Stimulated activated CD8-positive, alpha-beta memory T cell treated with anti-CD3 and anti-CD28 coated beads, Interleukin-12 subunit alpha, Interleukin-12 subunit beta, amount 100 ng/mL, for 24 hours (primary cell): ENCODE data around the gene REPS1.
"Not testable (repeated sequence)": the region's sequence is repeated elsewhere in the genome, so short reads cannot be mapped to it uniquely, and the experiment has no call there.

ENCODE experiments used
- DNase-seq: peaks from one replicate; pipeline ENCODE4 v3.0.0-alpha.2; 2020; ENCODE audit errors: extremely low read depth

The REPS1 gene, protein sequence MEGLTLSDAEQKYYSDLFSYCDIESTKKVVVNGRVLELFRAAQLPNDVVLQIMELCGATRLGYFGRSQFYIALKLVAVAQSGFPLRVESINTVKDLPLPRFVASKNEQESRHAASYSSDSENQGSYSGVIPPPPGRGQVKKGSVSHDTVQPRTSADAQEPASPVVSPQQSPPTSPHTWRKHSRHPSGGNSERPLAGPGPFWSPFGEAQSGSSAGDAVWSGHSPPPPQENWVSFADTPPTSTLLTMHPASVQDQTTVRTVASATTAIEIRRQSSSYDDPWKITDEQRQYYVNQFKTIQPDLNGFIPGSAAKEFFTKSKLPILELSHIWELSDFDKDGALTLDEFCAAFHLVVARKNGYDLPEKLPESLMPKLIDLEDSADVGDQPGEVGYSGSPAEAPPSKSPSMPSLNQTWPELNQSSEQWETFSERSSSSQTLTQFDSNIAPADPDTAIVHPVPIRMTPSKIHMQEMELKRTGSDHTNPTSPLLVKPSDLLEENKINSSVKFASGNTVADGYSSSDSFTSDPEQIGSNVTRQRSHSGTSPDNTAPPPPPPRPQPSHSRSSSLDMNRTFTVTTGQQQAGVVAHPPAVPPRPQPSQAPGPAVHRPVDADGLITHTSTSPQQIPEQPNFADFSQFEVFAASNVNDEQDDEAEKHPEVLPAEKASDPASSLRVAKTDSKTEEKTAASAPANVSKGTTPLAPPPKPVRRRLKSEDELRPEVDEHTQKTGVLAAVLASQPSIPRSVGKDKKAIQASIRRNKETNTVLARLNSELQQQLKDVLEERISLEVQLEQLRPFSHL

GRCh38 chr6:138987643-138988468 is at the start of gene REPS1:
REPS1 (minus strand) TSS chr6:138988253; CDS start chr6:138987682, 571 bp downstream.
- DNase-seq = peak; percentile 80

DNA sequence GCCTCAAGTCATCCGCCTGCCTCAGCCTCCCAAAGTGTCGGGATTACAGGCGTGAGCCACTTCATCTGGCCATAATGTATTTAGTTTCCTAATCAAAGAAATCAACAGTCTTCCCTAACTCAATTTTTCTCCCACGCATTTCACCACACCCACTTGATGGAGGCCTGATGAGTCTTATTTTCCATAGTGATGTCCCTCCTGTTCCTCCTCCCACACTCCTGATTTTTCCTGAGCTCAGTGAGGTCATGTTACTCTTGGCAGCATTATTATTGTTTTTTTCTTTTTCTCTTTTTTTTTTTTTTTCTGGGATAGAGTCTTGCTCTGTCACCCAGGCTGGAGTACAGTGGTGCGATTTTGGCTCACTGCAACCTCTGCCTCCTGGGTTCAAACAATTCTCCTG is 49.4 kb upstream of the REPS1 start:
- DNase-seq = no peak

GRCh38 chr6:139030228-139030963 is 42.3 kb upstream of the REPS1 start:
- no peak for DNase-seq

GRCh38 chr6:139029470-139030227 is 41.6 kb upstream of the REPS1 start:
- DNase-seq = no peak

DNA sequence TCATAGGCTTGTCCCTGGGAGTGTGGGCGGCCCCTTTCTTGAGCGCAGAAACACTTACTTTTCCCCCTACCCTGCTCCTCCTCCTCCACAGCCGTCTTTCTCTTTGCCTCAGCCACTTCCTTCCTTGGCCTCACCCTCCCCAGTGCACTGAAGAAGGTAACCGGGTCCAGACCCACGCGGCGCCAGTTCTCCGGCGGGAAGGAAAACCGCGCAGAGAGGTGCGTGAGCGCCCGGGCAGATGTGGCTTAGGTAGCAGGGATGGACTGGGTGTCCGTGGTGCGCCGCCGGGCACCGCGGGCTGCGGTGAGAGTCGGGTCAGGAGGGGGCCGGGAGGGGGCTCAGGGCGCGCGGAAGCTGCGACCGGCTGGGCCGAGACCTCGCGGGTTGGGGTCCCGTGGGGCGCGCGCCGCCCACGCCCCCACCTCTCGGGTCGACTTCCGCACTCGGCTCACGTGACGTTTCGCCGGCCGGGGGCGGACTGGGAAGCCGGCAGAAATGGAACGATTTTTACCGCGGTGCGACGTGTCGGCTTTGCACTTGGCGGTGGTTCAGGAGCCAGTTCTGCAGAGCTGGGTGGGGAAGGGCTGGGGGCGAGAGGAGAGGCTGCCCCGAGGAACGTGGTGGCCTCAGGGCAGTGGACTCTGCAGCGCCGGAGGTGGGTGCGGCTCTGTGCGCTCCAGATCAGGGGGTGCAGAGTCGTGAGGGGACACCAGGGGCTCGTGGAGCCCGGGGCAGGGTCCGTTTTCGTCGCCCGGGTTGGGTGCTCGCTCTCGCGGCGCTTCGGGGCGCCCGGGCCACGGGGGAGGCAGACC is 40.8 kb upstream of the REPS1 start, which contains the start of gene ABRACL:
Gene ABRACL, plus strand, starts transcription at position 88 of the 812 bp plus-strand sequence. CDS start 5,416 bp downstream, outside the sequence.
- DNase-seq = peak; percentile 61

- DNase-seq = no peak
Measured at GRCh38 chr6:139028215-139028657, 40.2 kb upstream of the REPS1 start.

DNA sequence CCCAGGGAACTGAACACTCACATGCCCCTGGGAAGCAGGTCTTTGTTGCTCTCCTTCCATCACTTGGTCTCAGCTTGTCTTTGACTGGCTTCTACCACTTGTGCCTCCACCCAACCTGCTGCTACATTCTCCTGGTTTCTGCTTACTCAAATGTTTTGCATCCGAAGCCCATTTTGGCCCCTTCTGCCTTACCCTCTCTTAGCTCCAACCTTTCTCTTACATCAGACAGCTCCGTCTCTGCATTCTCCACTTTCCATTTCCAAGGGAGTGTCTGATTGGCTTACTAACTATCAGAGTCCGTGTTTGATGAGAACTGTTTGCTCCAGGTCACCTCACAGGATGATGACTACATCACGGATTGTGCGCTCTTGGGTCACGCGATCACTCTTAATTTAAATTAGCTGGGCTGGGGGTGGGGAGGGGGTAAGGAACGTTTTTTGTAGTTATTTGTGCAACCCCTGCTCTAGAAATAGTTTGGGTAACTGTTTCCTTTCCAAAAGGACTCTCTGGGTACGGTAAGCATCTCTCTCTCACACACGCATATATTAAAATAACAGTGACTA is 39.6 kb upstream of the REPS1 start:
- DNase-seq = no peak

- not testable (repeated sequence) for DNase-seq
Measured at GRCh38 chr6:139025416-139025815, 37.4 kb upstream of the REPS1 start.

GRCh38 chr6:139020689-139021088 is 32.6 kb upstream of the REPS1 start:
- no peak for DNase-seq

GRCh38 chr6:139019722-139020121 is 31.7 kb upstream of the REPS1 start:
- no peak for DNase-seq

- no peak for DNase-seq
Measured at GRCh38 chr6:139017227-139017626, 29.2 kb upstream of the REPS1 start.

- no peak for DNase-seq
Measured at GRCh38 chr6:139016337-139017213, 28.5 kb upstream of the REPS1 start.

- DNase-seq = no peak
Measured at GRCh38 chr6:139014945-139015344, 26.9 kb upstream of the REPS1 start.

DNA sequence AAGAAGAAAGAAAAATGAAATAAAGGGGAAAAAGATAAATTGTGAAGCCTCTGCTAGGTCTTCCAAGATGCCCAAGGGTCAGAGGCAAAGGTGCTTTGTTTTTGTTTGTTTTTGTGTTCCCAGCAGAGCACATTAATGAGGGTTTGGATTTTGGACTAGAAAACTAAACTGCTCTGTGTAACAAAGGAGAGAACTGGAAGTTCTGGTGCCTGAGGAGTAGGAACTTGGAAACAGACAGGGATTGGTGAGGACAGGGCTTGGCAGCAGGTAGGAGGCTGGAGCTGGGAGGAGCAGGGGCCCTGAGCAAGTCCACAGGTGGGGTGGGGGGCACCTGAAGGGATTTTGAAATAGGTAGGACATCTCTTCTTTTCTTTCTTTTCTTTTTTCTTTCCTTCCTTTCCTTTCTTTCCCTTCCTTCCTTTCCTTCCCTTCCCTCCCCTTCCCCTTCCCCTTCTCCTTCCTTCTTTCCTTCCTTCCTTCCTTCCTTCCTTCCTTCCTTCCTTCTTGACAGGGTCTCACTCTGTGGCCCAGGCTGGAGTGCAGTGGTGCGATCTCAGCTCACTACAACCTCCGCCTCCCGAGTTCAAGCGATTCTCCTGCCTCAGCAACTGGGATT is 25.2 kb upstream of the REPS1 start:
- no peak for DNase-seq

GRCh38 chr6:139011980-139012379 is 23.9 kb upstream of the REPS1 start:
- no peak for DNase-seq

DNA sequence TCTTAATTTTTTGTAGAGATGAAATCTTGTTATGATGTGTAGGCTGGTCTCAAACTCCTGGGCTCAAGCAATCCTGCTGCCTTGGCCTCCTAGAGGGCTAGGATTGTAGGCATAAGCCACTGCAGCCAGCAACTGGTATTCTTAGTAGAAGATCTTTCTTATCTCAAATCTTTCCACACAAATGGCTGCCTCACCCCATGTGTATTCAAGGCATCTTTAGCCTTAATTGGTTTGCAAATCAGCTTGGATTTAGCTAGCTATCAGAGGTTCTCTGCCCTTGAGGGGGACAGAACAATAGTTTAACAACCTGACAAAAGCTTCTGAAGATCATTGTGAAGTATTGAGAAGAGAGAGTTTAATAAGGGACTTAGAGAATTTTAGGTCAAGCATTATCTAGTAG is 22.6 kb upstream of the REPS1 start:
- DNase-seq = no peak

DNA sequence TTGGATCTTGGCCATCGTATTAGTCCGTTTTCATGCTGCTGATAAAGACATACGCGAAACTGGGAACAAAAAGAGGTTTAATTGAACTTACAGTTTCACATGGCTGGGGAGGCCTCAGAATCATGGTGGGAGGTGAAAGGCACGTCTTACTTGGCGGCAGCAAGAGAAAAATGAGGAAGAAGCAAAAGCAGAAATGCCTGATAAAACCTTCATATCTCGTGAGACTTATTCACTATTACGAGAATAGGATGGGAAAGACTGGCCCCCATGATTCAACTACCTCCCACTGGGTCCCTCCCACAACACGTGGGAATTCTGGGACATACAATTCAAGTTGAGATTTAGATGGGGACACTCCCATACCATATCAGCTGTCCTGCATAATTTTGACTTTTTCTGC is 20.1 kb upstream of the REPS1 start:
- no peak for DNase-seq

DNA sequence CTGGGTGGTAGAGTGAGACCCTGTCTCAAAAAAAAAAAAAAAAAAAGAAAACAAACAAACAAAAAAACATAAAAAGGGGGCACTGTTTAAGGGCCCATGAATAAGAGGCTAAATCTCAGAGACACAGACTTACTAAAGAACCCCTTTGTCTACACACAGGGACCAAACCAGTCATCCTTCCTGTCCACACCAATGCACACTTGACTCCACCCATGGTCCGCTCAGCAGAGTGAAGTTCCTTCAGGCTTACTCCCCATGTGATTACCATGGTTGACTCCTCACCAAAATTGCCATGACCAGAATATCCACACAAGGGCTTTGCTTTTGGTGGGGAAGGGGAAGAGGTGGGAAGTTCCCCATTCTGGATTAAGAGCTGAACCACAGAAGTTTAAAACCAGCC is 19.4 kb upstream of the REPS1 start:
- no peak for DNase-seq
